Measurements from ENCODE around the gene RSPH9. TPM values are rescaled to one million over a fixed set of nuclear protein-coding genes. Genes with fewer than 3 reads are reported as not detected.
"Not testable (repeated sequence)": the region's sequence is repeated elsewhere in the genome, so short reads cannot be mapped to it uniquely, and the experiment has no call there.

The RSPH9 gene
- total and polyA plus RNA-seq, 11 donors = 0.09 to 0.50 (median 0.16) TPM; not detected in 3

- Histone ChIP-seq H3K4me3 (no peak overlapping the region), H3K9me3 (no peaks in the 10 kb centered on the region), H3K27me3 (no peaks in the 10 kb centered on the region), H3K4me1 (peaks cover 3 to 39% (median 30%) of the 10 kb centered on the region in 12 donors), H3K36me3 (peaks cover 0 to 6% (median under 1%) of the 10 kb centered on the region in 9 donors), H3K27ac (peak overlapping the region in 11 of 12 donors; percentile 19 to 100 (median 97))
- intact Hi-C loops (cut with DNase I) = loop anchor here in 1 of 10 donors (10.0 kb wide), 1 partner anchor 614 kb away; the partner anchor contains the start of gene HSP90AB1
- DNase-seq (no peak), ATAC-seq (no peak)
- 47 to 71% (median 66%) methylated on average over 1 of the region's 1 CpG for WGBS, 4 donors
- no peak for TF ChIP-seq CTCF (IDR thresholded peaks at IDR 0.05)
- TF ChIP-seq POLR2A (IDR thresholded peaks at IDR 0.05) = no peak
Observed at GRCh38 chr6:43630980-43631619, 13.7 kb upstream of the RSPH9 start.

- peaks cover 0 to 13% (median 10%) of the 10 kb centered on the region in 9 donors for H3K36me3 ChIP-seq
- H3K4me3 ChIP-seq, ATAC-seq, H3K27ac ChIP-seq, H3K9me3 ChIP-seq, H3K27me3 ChIP-seq, DNase-seq: not testable (repeated sequence)
- H3K4me1 ChIP-seq = peaks cover 5 to 41% (median 30%) of the 10 kb centered on the region in 12 donors
- WGBS, 4 donors = 93 to 95% (median 94%) methylated on average over 7 of the region's 7 CpGs
- intact Hi-C loops (cut with DNase I) = loop anchor here in 1 of 10 donors (10.0 kb wide), 1 partner anchor 612 kb away; the partner anchor contains the start of gene HSP90AB1
Observed at GRCh38 chr6:43633002-43633401, 11.8 kb upstream of the RSPH9 start.

- TF ChIP-seq POLR2A (IDR thresholded peaks at IDR 0.05) (no peak), CTCF (IDR thresholded peaks at IDR 0.05) (no peak)
- DNase-seq (no peak), ATAC-seq (no peak)
- Histone ChIP-seq H3K27me3 (no peaks in the 10 kb centered on the region), H3K9me3 (no peaks in the 10 kb centered on the region), H3K27ac (peak overlapping the region in 8 of 12 donors; percentile 63 to 92 (median 89)), H3K4me1 (peaks cover 8 to 53% (median 45%) of the 10 kb centered on the region in 12 donors), H3K4me3 (peak overlapping the region in 2 of 12 donors; percentile 68), H3K36me3 (peaks cover 0 to 31% (median 27%) of the 10 kb centered on the region in 9 donors)
- intact Hi-C loops (cut with DNase I) = loop anchor here in 1 of 10 donors (10.0 kb wide), 1 partner anchor 610 kb away; the partner anchor contains the start of gene HSP90AB1
- 70 to 74% (median 73%) methylated on average over 9 of the region's 9 CpGs for WGBS, 4 donors
Observed at GRCh38 chr6:43634702-43635303, 10.0 kb upstream of the RSPH9 start.

GRCh38 chr6:43635387-43636307 lies 9.2 kb upstream of the RSPH9 start, which contains the start of gene MAD2L1BP:
Gene MAD2L1BP (plus strand): TSS chr6:43635840. CDS start chr6:43635876, 36 bp downstream.
- H3K27me3 ChIP-seq = no peaks in the 10 kb centered on the region
- peak within 1 kb of the TSS; percentile 63 to 93 (median 90) for H3K27ac ChIP-seq
- peaks cover 0 to 39% (median 36%) of the 10 kb centered on the region in 9 donors for H3K36me3 ChIP-seq
- H3K4me3 ChIP-seq = peak within 1 kb of the TSS; percentile 25 to 91 (median 70)
- H3K9me3 ChIP-seq = no peaks in the 10 kb centered on the region
- intact Hi-C loops (cut with DNase I) = loop anchor here in 2 of 10 donors (1.0 to 10.0 kb wide), 2 partner anchors 10 to 609 kb away; partner anchors contain the start of genes HSP90AB1 (in 1 of the 2) and RSPH9 (in 1 of the 2)
- WGBS, 4 donors = 4 to 6% (median 5%) methylated on average over 46 to 48 of the region's 48 CpGs
- peak; percentile 53 to 82 for TF ChIP-seq POLR2A (IDR thresholded peaks at IDR 0.05)
- no peak for TF ChIP-seq CTCF (IDR thresholded peaks at IDR 0.05)
- DNase-seq (peak; percentile 84 to 92 (median 88)), ATAC-seq (peak; percentile 82 to 94 (median 93))
- peaks cover 8 to 54% (median 39%) of the 10 kb centered on the region in 12 donors for H3K4me1 ChIP-seq

All from heart left ventricle (tissue), 16 donors.